Kidney (tissue), 14 donors: ENCODE measurements around the gene TLNRD1. TPM values are rescaled to one million over a fixed set of nuclear protein-coding genes. Genes with fewer than 3 reads are reported as not detected.

ENCODE experiments used
- DNase-seq, 5 donors: peaks; one replicate each; pipeline ENCODE4 v3.0.0-alpha.2; 2013 to 2020
- FAIRE-seq: peaks from 2 replicates; lab custom pipeline; 2012; peaks lifted over from hg19 to GRCh38; lab: Jason Lieb, UNC
- H3K27ac ChIP-seq, 2 donors: one replicate each; pipeline ENCODE4 v1.7.0; 2013; ENCODE audit warnings: low read depth in 2 of 2, low read length in 2 of 2, inconsistent platforms in 1 of 2
- H3K27me3 ChIP-seq: one replicate; pipeline ENCODE4 v1.7.1; 2013; ENCODE audit warnings: low read length, inconsistent platforms; ENCODE audit not compliant: control insufficient read depth, insufficient read depth
- H3K36me3 ChIP-seq, 3 donors: one replicate each; pipeline versions ENCODE4 v1.7.0 to v1.7.1; 2013; ENCODE audit warnings: low read length in 3 of 3, control low read depth in 1 of 3, inconsistent platforms in 1 of 3; ENCODE audit not compliant: insufficient read depth in 3 of 3, control insufficient read depth in 2 of 3
- H3K4me1 ChIP-seq, 3 donors: one replicate each; pipeline versions ENCODE4 v1.7.0 to v1.7.1; 2013; ENCODE audit warnings: low read length in 3 of 3, inconsistent platforms in 1 of 3, low read depth in 1 of 3; ENCODE audit not compliant: control insufficient read depth in 2 of 3, insufficient read depth in 2 of 3
- H3K4me3 ChIP-seq, 3 donors: one replicate each; pipeline versions ENCODE4 v1.7.0 to v1.8.1; 2013; ENCODE audit warnings: low read length in 3 of 3, control low read depth in 1 of 3, inconsistent platforms in 1 of 3
- H3K9ac ChIP-seq, 3 donors: one replicate each; pipeline versions ENCODE4 v1.7.0 to v1.7.1; 2013; ENCODE audit warnings: low read length in 3 of 3, control low read depth in 1 of 3, inconsistent platforms in 1 of 3
- H3K9me3 ChIP-seq, 3 donors: one replicate each; pipeline versions ENCODE4 v1.7.0 to v1.7.1; 2013; ENCODE audit warnings: low read length in 3 of 3, control low read depth in 1 of 3, inconsistent platforms in 1 of 3; ENCODE audit not compliant: control insufficient read depth in 2 of 3, insufficient read depth in 1 of 3
- intact Hi-C: fragments of 100-400 bp; cut with DNase I; formaldehyde crosslinking; loops from one replicate; pipeline ENCODE4 v1.11.1; 2022
- polyA plus RNA-seq: library from polyadenylated mRNA; stranded (reverse); fragments of 350-450 nt; fragmentation: Illumina TruSeq; extraction: RNeasy Lipid Tissue Mini Kit (QIAGEN cat#74804); gene quantifications from one replicate; pipeline ENCODE4 v1.2.3, GENCODE V29; 2014; ENCODE audit warnings: low read depth, low replicate concordance; ENCODE audit not compliant: insufficient read depth
- total RNA-seq: library from RNA; stranded (reverse); fragmentation: NEBNext Ultra II Directional; extraction: Animal tissue kit (Norgen Biotek cat#: 25700); gene quantifications from one replicate; pipeline ENCODE4 v1.2.1, GENCODE V29; 2021
- TF ChIP-seq, protein P1 (sequence below): IDR thresholded peaks from 3 replicates; pipeline ENCODE4 v1.5.1; 2012; ENCODE audit warnings: mild to moderate bottlenecking, moderate library complexity, borderline replicate concordance; ENCODE audit not compliant: insufficient read depth; ENCODE audit errors: extremely low read depth
- donor health status: control.
- donor health status: control.
- donor health status: control.
- donor health status: control.
- donor health status: control.
- donor health status: DM: yes; HTN: yes; CAD: no.
- donor health status: Normal renal cell carcinoma (clear cell type).

Gene TLNRD1
- total and polyA plus RNA-seq, 2 donors from 2014 or later = 7.4 to 16.7 TPM

DNA sequence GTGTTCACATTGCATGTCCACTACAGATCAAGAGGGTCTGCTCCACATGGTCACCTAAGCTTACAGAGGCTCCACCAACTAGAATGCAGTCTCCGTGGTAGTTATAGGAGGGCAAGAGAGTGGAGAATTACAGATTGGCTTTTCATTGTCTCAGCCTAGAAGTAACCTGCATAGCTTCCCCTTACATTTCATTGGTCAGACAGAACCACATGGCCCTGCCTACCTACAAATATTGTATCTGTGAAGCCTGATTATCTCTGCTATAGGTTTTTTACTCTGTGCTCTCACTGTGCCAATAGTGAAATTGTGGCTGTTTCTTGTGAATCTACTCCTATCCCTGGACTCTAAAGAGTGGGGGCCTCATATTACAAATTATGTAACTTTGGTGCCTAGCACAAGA, 2.5 kb upstream of the TLNRD1 start:
- Histone ChIP-seq H3K9me3 (no peaks in the 10 kb centered on the region), H3K4me3 (no peak overlapping the region), H3K4me1 (peaks cover 0 to 15% (median 4%) of the 10 kb centered on the region in 3 donors), H3K9ac (no peak overlapping the region), H3K27me3 (no peaks in the 10 kb centered on the region), H3K36me3 (no peaks in the 10 kb centered on the region), H3K27ac (peak overlapping the region; percentile 15 to 17)
- FAIRE-seq (no peak), DNase-seq (no peak)
- TF ChIP-seq, protein P1, sequence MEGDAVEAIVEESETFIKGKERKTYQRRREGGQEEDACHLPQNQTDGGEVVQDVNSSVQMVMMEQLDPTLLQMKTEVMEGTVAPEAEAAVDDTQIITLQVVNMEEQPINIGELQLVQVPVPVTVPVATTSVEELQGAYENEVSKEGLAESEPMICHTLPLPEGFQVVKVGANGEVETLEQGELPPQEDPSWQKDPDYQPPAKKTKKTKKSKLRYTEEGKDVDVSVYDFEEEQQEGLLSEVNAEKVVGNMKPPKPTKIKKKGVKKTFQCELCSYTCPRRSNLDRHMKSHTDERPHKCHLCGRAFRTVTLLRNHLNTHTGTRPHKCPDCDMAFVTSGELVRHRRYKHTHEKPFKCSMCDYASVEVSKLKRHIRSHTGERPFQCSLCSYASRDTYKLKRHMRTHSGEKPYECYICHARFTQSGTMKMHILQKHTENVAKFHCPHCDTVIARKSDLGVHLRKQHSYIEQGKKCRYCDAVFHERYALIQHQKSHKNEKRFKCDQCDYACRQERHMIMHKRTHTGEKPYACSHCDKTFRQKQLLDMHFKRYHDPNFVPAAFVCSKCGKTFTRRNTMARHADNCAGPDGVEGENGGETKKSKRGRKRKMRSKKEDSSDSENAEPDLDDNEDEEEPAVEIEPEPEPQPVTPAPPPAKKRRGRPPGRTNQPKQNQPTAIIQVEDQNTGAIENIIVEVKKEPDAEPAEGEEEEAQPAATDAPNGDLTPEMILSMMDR = no peak
- intact Hi-C loops = no loop called here

DNA sequence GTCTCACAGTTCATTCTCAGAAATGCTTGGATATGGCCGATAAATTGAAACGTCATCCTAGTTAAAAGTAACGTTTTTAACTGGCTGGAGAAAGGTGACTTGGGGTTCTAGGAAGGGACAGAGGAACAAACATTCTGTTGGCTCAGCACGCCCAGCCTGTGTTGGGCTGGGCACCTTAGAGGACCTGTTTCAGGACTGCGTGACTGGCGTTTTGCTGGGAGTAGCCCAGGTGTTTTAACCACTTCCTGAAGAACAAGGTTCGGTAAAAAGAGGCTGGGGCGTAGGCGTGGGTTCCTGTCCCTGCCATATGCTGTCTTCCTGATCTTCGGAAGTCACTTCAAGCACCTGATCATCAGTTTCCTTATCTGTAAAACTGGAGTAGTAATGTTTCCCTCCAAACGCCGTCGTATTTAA, 1.1 kb upstream of the TLNRD1 start:
- Histone ChIP-seq H3K4me1 (peaks cover 0 to 15% (median 4%) of the 10 kb centered on the region in 3 donors), H3K27ac (peak overlapping the region; percentile 90 to 95), H3K9me3 (no peaks in the 10 kb centered on the region), H3K4me3 (peak overlapping the region; percentile 65 to 87 (median 83)), H3K27me3 (no peaks in the 10 kb centered on the region), H3K36me3 (peaks cover 0 to 2% (median 0%) of the 10 kb centered on the region in 3 donors), H3K9ac (peak overlapping the region in 1 of 3 donors; percentile 91)
- no peak for FAIRE-seq
- intact Hi-C loops = no loop called here
- TF ChIP-seq, protein P1 = no peak
- peak in 1 of 5 donors; percentile 74 for DNase-seq

GRCh38 chr15:81000144-81000623, 539 bp upstream of the TLNRD1 start:
- FAIRE-seq = no peak
- H3K4me3 ChIP-seq = peak overlapping the region; percentile 65 to 87 (median 83)
- TF ChIP-seq, protein P1 = no peak
- peak overlapping the region; percentile 59 to 91 (median 72) for H3K9ac ChIP-seq
- intact Hi-C loops = no loop called here
- peak overlapping the region; percentile 90 to 95 for H3K27ac ChIP-seq
- peaks cover 0 to 2% (median 0%) of the 10 kb centered on the region in 3 donors for H3K36me3 ChIP-seq
- H3K9me3 ChIP-seq = no peaks in the 10 kb centered on the region
- DNase-seq = no peak
- H3K4me1 ChIP-seq = peaks cover 0 to 15% (median under 1%) of the 10 kb centered on the region in 3 donors
- no peaks in the 10 kb centered on the region for H3K27me3 ChIP-seq
